Right atrium auricular region (tissue), 2 donors: Measurements from ENCODE around the gene R3HDM2. TPM values are rescaled to one million over a fixed set of nuclear protein-coding genes. Genes with fewer than 3 reads are reported as not detected.

ENCODE experiments used
- DNase-seq: peaks from one replicate; pipeline ENCODE4 v3.0.0-alpha.2; 2019; ENCODE audit warnings: low spot score
- H3K27ac ChIP-seq, 2 donors: fragments of 200-600 bp; sonication (generic); 1 replicate in 1 of 2; 2 replicates in 1 of 2; pipeline ENCODE4 v1.5.1; 2016 to 2019
- H3K27me3 ChIP-seq, 2 donors: fragments of 200-600 bp; sonication (generic); one replicate each; pipeline versions ENCODE4 v1.5.1 to v1.6.0; 2017 to 2019
- H3K36me3 ChIP-seq: fragments of 200-600 bp; sonication (generic); one replicate; pipeline ENCODE4 v1.5.1; 2016
- H3K4me1 ChIP-seq, 2 donors: fragments of 200-600 bp; sonication (generic); one replicate each; pipeline versions ENCODE4 v1.5.1 to v1.6.0; 2017 to 2019
- H3K4me3 ChIP-seq, 2 donors: fragments of 200-600 bp; sonication (generic); 1 replicate in 1 of 2; 2 replicates in 1 of 2; pipeline ENCODE4 v1.5.1; 2017 to 2019; ENCODE audit warnings: mild to moderate bottlenecking in 1 of 2, moderate library complexity in 1 of 2
- H3K9me3 ChIP-seq, 2 donors: fragments of 200-600 bp; sonication (generic); one replicate each; pipeline ENCODE4 v1.5.1; 2019
- total RNA-seq, 2 donors: library from RNA; depleted of rRNA; stranded (reverse); fragments of >200 nt; gene quantifications; one replicate each; pipeline ENCODE4 v1.1.0, GENCODE V29; 2016
- TF ChIP-seq, protein P1 (sequence below), 2 donors: fragments of 200-600 bp; sonication (generic); IDR thresholded peaks; one replicate each; pipeline ENCODE4 v1.5.1; 2019; ENCODE audit warnings: antibody characterized with exemption in 2 of 2

R3HDM2 gene
- total RNA-seq, 2 donors from 2014 or later, result 31.7 to 47.8 TPM

DNA sequence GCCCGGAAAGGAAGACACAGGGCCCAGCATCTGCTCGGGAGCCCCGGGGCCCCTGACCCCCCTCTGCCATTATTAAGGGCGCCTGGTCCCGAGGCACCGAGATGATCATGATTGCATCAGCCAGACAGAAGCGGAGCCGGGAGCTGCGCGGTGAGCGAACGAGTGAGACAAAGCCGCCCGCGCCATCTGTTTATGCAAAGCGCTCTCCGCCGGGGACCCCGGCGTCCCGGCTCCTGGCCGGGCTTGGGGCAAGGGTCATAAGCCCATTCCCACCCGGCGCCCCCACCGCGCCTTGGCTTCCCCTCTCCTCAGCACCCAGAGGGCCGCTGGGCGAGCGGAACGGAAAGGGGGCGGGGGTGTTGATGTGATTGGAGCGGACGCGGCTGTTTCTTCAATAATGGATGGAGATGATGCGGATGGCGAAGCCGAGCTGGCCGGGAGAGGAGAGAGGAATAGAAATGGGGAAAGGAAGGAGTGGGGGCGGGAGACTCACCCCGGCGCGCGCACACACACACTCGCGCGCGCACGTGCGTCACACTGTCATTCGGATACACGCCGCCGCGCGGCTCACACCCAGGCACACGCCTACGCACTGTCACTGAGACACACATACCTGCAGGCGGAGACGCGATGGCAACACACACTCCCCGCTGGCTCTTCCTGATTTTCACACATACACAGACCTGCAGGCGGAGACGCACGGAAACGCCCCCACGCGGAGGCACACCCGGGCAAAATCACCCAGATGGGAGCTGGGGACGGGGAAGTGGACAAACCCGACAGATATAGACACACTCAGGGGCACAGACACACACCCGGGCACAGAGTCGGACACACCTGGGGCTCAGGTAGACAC is 190.5 kb downstream of the R3HDM2 start:
- H3K9me3 ChIP-seq, result no peaks in the 10 kb centered on the region
- H3K4me3 ChIP-seq, result peak overlapping the region; percentile 45 to 54
- H3K27ac ChIP-seq, result no peak overlapping the region
- TF ChIP-seq, protein P1, sequence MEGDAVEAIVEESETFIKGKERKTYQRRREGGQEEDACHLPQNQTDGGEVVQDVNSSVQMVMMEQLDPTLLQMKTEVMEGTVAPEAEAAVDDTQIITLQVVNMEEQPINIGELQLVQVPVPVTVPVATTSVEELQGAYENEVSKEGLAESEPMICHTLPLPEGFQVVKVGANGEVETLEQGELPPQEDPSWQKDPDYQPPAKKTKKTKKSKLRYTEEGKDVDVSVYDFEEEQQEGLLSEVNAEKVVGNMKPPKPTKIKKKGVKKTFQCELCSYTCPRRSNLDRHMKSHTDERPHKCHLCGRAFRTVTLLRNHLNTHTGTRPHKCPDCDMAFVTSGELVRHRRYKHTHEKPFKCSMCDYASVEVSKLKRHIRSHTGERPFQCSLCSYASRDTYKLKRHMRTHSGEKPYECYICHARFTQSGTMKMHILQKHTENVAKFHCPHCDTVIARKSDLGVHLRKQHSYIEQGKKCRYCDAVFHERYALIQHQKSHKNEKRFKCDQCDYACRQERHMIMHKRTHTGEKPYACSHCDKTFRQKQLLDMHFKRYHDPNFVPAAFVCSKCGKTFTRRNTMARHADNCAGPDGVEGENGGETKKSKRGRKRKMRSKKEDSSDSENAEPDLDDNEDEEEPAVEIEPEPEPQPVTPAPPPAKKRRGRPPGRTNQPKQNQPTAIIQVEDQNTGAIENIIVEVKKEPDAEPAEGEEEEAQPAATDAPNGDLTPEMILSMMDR (IDR thresholded peaks at IDR 0.05), result no peak
- peaks cover 0 to 78% of the 10 kb centered on the region in 2 donors for H3K4me1 ChIP-seq
- H3K27me3 ChIP-seq, result peaks cover 14 to 32% of the 10 kb centered on the region in 2 donors
- H3K36me3 ChIP-seq, result no peaks in the 10 kb centered on the region
- DNase-seq, result no peak

DNA sequence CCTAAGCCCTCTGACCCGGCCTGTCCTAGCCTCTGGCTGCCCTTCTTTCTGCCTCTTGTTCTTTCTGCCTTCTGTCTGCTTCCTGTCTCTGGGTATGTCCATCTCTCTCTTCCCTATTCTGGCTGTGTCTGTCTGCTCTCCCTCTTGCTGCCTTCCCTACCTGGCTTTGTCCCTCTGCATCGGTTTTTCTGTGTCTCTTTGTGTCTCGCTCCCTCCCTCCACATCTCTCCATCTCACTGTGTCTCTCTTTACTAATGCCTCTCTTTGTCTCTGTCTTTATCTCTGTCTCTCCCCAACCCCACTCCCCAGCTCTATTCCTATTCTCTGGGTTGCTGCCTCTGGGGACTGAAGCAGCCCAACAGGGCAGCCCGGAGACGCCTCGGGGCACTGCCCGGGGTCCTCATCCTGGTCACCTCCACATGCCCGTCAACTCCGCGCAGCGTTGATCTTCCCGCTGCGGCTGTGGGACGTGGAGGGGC is 191.2 kb downstream of the R3HDM2 start:
- Histone ChIP-seq H3K9me3 (no peaks in the 10 kb centered on the region), H3K27ac (no peak overlapping the region), H3K36me3 (no peaks in the 10 kb centered on the region), H3K27me3 (peaks cover 14 to 32% of the 10 kb centered on the region in 2 donors), H3K4me1 (peaks cover 0 to 79% of the 10 kb centered on the region in 2 donors), H3K4me3 (peak overlapping the region; percentile 45 to 54)
- no peak for DNase-seq
- TF ChIP-seq, protein P1 (IDR thresholded peaks at IDR 0.05), result no peak

DNA sequence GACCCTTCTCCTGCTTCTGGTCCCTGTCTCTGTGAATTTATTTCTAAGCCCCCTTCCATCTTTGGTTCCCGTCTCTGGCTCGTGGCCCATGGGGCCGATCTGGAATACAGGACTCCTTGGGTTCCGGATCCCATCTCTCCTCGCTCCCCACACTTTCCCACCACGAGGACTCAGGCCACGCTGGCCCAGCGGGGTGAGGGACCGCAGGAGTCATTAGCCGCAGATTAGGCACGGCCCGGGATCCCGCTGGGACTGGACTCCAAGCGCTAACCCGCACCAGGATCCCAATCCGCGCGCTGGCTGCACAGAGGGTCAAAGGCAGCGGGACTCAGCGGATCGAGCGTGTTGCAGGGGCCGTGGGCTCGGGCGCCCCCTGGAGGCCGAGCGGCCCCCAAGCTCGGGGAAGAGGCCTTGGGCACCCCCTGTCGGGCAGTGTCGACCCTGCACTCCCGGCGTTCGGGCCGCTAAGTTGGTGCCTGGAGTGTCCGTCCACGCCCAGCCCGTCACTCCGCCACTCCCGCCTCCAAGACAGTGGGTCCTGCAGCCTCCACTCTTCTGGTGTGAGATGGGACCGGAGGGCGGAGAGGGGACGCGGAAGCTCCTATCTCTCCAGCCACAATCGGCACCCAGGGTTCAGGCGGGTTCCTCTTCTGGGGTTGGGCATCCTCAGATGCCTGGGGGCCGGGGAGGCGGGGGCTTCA is 191.8 kb downstream of the R3HDM2 start:
- DNase-seq, result peak; percentile 90
- Histone ChIP-seq H3K4me1 (peaks cover 0 to 79% of the 10 kb centered on the region in 2 donors), H3K27me3 (peaks cover 14 to 32% of the 10 kb centered on the region in 2 donors), H3K9me3 (no peaks in the 10 kb centered on the region), H3K36me3 (peaks cover under 1% of the 10 kb centered on the region), H3K27ac (peak overlapping the region; percentile 15), H3K4me3 (peak overlapping the region; percentile 22 to 54)
- TF ChIP-seq, protein P1 (IDR thresholded peaks at IDR 0.05), result peak; percentile 100

DNA sequence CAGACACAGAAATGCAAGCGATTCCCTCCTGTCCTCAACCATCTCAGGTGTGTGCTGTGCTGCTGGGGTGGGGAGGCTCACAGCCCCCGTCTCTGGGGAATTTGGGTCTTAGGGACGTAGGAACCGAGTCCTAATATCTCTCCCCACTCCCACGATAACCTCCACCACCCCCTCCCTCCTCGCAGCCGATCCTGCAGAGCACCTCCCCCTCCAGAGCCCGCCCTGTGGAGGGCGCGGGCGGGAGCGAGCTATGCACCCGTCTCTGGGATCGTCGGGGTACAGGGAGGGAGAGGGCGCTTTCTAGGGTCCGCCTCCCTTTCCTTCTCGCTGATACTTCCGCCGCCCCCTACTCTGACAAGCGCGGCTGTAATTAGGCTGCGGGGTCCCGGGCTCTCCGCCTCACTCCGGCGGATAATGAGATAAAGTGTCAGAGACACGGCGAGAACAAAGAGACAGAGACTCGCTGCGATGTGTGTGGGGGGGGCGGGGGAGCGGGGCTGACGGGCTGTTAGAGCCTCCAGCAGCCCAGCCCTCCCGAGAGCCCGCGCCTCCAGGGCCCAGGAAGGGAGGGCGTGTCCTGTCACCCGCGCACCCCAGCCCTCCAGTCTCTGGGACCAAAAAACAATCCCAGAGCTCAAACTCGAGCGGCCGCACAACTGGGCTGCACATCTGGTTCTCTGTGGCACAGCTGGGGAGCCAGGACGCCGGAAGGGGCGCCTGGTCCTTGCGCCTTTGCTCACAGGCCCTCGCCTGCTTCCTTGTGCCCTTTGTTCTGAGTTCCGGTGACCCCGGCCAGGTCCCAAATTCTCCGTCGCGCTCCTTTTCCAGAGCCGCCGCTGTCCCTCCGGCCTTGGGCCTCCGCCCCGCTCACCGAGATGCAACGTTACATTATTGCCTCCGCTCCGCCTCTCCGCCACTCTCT is 192.7 kb downstream of the R3HDM2 start:
- Histone ChIP-seq H3K9me3 (no peaks in the 10 kb centered on the region), H3K4me1 (peaks cover 0 to 71% of the 10 kb centered on the region in 2 donors), H3K36me3 (peaks cover 9% of the 10 kb centered on the region), H3K27ac (peak overlapping the region; percentile 15), H3K4me3 (peak overlapping the region; percentile 22 to 54), H3K27me3 (peaks cover 14 to 32% of the 10 kb centered on the region in 2 donors)
- DNase-seq, result no peak
- TF ChIP-seq, protein P1 (IDR thresholded peaks at IDR 0.05), result no peak

DNA sequence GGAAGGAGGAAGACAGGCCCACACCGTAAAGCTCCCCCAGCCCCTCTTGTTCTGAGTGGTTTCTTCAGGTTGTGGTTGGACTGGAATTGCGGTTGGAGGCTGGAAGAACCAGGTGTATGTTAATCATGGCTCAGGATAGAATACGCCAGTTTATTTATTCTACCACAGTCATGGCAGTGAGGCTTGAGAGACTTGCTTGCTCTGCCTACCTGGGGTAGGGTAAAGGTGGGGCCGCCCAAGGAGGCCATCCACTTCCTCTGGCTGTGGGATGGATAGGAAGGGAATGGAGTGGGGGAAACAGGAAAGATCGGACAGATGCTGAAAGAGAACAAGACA is 193.3 kb downstream of the R3HDM2 start:
- no peak overlapping the region for H3K4me3 ChIP-seq
- H3K9me3 ChIP-seq, result no peaks in the 10 kb centered on the region
- peaks cover 13 to 29% of the 10 kb centered on the region in 2 donors for H3K27me3 ChIP-seq
- TF ChIP-seq, protein P1 (IDR thresholded peaks at IDR 0.05), result no peak
- peaks cover 15% of the 10 kb centered on the region for H3K36me3 ChIP-seq
- no peak for DNase-seq
- peaks cover 0 to 65% of the 10 kb centered on the region in 2 donors for H3K4me1 ChIP-seq
- H3K27ac ChIP-seq, result peak overlapping the region in 1 of 2 donors; percentile 18
